GM21576 (cell line): ENCODE measurements around the gene ADAMTS7.
"Not testable (repeated sequence)": the region's sequence is repeated elsewhere in the genome, so short reads cannot be mapped to it uniquely, and the experiment has no call there.

ENCODE experiments used
- ATAC-seq: cut with Tn5 transposase; IDR thresholded peaks from one replicate; pipeline ENCODE4 v1.9.1; 2021; ENCODE audit warnings: mild to moderate bottlenecking, moderate library complexity; ENCODE audit not compliant: unreplicated experiment

The ADAMTS7 gene

DNA sequence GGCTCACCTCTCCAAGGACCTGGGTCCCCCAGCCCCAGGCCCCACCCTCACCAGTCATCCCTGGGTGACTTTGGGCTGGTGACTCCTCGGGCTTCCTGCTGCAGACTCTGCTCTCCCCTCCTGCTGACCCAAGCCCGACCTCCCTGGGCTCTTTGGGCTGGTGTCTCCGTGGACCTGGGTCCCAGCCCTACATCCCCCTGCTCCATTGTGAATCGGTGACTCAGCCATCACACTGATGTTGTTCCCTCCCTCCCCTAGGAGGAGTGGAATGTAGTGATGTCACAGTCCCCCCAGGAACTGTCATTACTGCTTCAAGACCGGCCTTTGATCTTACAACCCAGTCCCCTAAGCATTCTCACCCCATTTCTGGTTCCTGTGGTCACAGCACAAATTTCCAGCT, 83.7 kb downstream of the ADAMTS7 start:
- ATAC-seq, result no peak

DNA sequence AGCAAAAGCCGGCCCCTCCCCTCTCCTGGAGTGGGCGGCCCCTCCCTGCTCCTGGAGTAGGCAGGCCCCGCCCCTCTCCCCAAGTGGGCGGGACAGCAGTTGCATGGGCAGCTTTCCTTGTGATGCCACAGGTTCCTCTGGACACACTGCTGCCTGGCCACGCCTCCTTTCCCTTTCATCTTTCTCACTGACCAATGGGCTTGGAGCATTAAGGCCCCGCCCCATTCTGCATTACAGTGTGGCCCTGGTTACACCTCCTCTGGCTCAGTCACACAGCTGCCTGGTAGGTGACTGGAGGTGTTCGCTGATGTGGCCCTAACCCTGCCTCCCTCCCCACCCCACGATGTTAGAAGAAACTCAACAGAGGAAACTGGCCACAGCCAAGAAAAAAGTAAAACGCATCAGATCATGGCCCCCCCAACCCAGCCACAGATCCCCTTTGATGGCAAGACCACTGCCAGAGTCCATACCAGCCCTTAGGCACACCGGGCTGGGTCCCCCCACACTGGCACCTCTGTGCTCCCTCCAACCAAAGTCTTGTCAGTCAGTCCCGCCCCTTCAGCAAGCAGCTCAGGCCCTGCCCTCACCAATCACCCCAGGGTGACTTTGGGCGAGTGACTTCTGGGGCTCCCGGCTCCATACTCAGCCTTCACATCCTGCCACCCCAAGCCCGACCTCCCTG, 84.3 kb downstream of the ADAMTS7 start:
- no peak for ATAC-seq

DNA sequence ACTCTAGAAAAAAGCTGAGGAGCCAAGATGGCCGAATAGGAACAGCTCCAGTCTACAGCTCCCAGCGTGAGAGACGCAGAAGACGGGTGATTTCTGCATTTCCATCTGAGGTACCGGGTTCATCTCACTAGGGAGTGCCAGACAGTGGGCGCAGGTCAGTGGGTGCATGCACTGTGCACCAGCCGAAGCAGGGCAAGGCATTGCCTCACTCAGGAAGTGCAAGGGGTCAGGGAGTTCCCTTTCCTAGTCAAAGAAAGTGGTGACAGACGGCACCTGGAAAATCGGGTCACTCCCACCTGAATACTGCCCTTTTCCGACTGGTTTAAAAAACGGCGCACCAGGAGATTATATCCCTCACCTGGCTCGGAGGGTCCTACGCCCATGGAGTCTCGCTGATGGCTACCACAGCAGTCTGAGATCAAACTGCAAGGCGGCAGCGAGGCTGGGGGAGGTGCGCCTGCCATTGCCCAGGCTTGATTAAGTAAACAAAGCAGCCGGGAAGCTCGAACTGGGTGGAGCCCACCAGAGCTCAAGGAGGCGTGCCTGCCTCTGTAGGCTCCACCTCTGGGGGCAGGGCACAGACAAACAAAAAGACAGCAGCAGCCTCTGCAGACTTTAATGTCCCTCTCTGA, 91.3 kb downstream of the ADAMTS7 start:
- not testable (repeated sequence) for ATAC-seq

DNA sequence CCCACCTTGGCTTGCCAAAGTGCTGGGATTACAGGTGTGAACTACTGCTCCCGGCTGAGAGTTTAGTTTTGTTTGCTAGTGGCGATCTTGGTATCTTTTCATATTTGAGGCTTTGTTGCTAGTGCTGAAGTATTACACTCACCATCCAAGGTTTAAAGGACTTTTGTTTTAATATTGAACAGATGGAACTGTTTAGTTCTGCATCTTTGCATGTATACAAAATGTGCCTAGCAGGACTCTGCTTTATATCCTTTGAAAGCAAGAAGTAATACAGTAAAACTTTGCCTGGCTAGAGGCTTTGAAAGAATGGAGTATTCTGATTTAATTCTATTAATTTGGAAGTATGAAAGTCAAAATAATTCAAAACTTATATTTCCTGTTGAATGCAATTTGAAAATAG, 92.4 kb downstream of the ADAMTS7 start:
- no peak for ATAC-seq

DNA sequence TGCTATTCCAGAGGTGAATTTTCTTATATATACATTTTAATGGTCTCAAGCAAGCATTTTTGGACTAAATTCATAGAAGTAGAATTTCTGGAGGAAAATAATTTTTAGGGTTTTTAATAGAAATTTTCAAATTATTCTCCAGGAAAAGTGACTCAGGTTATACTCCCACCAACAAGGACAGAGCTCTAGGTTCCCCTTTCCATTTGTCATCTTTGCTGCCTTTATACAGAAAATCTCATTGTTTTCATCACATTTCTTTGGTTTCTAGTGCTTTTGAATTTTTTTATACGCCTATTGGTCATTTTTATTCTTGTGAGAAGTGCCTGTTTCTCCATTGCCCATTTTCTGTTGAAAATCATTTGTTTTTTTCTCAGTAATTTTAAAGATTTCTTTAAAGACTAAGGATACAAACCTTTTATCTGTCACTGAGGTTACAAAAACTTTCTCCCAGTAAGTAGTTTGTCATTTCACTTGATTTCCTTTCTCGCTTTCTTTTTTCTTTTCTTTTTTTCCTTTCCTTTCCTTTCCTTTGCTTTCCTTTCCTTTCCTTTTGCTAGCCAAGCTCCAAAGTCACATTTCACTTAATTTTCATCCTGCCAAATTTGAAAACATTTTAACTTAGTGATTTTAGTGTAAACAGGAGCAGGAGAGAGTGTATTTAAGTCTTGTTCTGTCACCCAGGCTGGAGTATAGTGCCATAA, 93.2 kb downstream of the ADAMTS7 start:
- ATAC-seq, result no peak

DNA sequence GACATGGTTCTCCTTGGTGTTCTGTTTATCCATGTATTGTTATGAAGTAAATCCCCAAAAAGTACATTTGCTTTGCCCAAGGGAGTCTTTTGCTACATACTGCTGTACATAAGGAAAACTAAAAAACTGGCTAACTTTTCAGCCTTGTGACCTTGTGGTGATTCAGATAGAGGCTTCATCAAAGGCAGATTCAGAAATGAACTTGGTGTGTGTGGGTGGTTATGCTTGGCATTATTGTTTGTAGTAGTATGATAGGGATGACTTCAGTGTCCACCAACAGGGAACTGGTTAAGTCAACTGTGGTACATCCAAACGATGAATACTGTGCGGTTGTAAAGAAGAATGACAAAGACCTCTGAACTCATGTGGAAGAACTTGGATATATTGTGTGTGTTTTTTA, 94.6 kb downstream of the ADAMTS7 start:
- no peak for ATAC-seq

DNA sequence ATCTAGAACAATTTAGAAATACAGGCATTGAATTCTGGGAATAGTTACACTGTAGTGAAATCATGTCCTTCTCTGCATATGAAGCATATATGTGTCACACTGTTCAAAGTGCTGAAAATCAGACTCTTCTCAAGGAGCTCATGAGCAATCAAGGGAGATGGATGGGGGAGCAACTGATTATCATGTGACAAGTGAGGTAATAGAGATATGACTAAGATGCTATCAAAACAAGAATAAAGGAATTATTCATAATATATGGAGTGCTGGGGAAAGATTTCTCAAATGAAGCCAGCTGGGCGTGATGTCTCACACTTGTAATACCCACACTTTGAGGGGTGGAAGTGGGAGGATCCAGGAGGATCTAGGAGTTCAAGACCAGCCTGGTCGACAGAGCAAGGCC, 95.3 kb downstream of the ADAMTS7 start:
- ATAC-seq, result no peak

DNA sequence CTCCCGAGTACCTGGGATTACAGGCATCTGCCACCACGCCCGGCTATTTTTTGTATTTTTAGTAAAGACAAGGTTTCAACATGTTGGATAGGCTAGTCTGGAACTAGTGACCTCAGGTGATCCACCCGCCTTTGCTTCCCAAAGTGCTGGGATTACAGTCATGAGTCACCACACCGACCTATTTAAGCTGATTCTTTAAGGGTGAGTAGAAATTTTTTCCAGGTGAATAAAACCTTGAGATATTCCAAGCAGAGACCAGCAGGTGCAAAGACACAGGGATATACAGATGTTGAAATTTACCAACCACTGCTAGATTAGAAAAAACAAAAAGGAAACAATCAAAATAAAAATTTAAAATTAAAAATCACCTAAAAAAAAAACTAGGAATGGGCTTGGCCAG, 95.8 kb downstream of the ADAMTS7 start:
- no peak for ATAC-seq

DNA sequence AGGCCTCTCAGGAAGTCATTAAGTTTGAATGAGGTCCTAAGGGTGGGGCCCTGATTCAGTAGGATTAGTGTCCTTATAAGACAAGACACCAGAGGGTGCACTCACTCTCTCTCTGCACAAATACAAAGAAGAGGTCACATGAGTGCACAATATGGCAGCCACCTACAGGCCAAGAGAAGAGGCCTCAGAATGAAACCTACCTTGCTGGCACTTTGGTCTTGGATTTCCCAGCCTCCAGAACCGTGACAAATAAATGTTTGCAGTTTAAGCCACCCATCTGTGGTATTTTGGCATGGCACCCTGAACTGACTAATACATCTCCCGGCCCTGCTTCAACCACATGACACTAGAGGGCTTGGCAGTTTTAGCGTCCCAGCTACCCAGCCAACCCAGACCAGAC, 96.4 kb downstream of the ADAMTS7 start:
- ATAC-seq, result no peak

DNA sequence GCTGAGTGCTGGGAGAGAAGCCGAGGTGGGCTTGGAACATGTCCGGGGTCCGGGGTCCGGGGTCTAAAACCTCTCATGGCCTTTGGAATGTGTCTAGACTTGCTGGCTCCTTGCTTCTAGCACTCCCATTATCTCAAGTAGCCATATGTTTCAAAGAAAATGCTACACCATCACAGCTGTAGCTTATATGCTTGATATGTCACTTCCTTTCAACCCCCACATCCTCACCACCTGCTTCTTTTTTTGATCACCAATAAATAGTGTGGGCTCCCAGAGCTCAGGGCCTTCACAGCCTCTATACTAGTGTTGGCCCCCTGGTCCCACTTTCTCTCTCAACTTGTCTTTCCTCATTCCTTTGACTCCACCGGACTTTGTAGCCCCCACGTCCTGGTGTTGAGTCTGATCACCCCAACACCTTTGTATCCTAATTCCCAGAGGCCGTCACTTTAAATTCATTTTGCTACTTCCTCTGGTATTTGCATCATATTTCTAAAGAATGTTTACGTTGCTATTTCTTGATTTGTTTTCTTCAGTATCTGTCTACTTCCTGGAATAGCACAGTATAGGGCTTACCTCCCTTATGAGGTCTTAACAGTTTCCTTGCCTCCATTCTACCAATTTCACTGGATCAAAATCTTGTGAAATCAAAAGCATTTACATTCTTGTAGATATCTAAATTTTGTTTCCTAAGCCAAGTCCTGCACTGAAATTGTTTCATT, 98.3 kb downstream of the ADAMTS7 start:
- no peak for ATAC-seq

DNA sequence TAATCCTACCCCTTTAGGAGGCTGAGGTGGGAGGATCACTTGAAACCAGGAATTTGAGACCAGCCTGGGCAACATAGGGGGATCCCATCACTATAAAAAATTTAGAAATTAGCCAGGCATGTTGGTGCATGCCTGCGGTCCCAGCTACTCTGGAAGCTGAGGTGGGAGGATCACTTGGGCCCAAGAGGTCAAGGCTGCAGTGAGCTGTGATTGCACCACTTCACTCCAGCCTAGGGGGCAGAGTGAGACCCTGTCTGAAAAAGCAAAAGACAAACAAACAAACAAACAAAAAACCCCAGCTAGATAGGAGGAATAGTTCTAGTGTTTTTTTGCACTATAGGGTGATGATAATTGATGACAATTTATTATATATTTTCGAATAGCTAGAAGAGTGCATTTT, 99.6 kb downstream of the ADAMTS7 start:
- no peak for ATAC-seq

DNA sequence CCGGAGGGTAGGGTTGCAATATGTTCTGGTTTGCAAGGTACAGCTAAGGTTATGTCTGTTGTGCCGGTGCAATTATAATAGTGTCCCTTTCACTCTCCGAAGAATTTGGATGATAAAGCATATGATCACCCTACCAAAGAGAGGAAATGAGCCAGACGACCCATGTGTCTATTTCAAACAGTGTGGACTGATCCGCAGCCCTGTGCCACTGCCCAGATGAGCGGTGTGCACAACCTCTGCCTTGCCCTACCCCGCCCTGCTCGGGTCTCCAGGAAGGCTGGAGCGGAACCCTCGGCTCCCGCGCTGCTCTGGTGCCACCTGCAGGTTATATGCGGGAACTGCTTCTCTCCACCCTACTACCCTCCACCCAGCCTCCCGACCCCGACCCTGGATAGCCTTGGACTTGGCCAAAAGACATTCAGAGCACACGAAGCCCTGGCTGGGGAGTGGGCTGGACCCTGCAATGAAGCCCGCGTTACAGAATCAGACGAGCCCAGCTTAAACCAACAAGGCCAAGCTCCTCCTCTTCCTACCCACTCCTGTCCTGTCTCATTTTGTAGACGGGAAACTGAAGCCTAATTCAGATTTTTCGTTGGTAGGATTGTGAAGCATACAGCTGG, 101.9 kb downstream of the ADAMTS7 start:
- ATAC-seq, result peak; percentile 58
